Activated CD8-positive, alpha-beta memory T cell treated with anti-CD3 and anti-CD28 coated beads for 36 hours (primary cell): ENCODE results near the gene ACTRT2. TPM values are rescaled to one million over a fixed set of nuclear protein-coding genes. Genes with fewer than 3 reads are reported as not detected.

Experiments
- CTCF ChIA-PET: fragments of 350-600 bp; sonication (Branson Sonifier 250); formaldehyde crosslinking; loops from one replicate; lab custom pipeline; 2021; ENCODE audit warnings: antibody characterized with exemption; lab: Charles Lee
- POLR2A ChIA-PET: fragments of 350-600 bp; sonication (Branson Sonifier 250); formaldehyde crosslinking; loops from one replicate; lab custom pipeline; 2021; ENCODE audit warnings: antibody characterized with exemption; lab: Charles Lee
- total RNA-seq, 2 experiments: library from RNA; stranded (reverse); gene quantifications; one replicate each; pipeline ENCODE4 v1.2.3, GENCODE V29; 2021

The ACTRT2 gene
- total RNA-seq, 2 experiments from 2014 or later = not detected

DNA sequence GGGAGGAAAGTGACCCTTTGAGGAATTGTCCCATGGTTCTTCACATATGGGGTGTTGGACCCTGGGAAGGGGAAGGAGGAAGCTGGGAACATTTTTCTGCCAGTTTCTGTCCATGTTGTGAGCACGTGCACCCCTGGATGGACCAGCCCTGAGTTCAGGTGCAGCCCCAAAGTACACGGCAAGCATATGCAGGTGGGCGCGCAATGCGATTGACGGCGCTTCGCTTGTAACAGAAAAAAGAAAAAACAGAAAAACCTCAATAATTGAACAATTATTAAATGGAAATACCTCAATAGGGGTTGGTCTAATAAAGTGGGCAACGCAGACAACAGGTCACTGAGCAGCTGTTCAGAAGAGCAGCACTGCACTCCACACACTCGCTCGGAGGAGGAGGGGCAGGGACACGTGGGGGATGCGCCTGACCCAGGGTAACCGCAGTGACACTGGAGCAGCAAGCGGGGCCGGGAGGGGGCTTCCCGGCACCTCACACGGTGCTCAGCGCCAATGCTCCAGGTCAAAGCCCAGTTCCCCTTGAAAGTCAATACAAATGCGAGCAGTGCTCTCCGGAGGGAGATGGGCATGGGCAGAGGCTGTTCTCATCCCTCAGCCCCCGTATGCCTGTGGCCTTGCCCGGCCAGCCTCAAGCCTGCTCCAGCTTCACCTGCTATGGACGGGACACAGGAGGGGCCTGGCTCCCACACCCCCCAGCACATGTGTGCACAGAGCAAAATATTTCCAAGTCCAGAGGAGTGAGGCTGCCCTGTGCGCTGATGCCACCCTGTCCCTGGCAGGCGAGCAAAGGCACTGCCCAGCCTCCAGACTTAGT lies 6.6 kb upstream of the ACTRT2 start:
- POLR2A ChIA-PET = no interaction called here
- CTCF ChIA-PET = no interaction called here

DNA sequence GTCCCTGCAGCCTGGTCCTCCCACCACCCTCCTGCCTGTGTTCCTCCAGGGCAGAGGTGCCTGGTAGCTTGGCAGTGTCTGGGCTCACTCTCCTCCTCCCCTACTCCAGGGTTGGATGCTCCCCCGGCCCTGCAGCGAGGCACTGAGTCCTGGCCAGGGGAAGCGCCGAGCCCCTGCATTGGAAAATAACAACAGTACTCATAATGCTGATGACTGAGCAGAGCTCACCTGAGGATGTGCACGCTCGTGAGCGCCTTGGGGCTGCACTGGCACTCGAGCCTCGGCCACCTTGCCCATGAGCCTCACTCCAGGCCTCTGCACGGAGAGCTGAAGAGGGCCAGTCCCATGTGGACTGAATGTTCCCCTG lies 6.0 kb upstream of the ACTRT2 start:
- ChIA-PET CTCF (no interaction called here), POLR2A (no interaction called here)

DNA sequence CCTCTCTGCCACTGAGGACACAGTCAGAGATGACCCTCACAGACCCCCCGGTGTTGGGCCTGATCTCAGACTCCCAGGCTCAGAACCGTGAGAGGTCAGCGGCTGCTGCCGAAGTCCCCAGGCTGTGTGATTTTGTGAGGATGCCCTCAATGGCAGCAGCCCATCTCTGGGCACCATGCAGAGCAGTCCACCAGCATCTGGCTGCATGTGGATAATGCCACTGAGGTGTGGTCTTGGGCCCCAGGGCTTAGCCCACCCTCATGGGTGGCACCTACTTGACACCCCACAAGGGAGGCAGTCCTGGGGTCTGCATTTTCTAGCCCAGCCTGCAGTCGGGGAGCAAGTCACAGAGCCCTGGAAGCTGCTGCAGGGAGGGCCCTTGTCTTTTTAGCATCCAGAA lies 5.5 kb upstream of the ACTRT2 start:
- ChIA-PET POLR2A (no interaction called here), CTCF (no interaction called here)

DNA sequence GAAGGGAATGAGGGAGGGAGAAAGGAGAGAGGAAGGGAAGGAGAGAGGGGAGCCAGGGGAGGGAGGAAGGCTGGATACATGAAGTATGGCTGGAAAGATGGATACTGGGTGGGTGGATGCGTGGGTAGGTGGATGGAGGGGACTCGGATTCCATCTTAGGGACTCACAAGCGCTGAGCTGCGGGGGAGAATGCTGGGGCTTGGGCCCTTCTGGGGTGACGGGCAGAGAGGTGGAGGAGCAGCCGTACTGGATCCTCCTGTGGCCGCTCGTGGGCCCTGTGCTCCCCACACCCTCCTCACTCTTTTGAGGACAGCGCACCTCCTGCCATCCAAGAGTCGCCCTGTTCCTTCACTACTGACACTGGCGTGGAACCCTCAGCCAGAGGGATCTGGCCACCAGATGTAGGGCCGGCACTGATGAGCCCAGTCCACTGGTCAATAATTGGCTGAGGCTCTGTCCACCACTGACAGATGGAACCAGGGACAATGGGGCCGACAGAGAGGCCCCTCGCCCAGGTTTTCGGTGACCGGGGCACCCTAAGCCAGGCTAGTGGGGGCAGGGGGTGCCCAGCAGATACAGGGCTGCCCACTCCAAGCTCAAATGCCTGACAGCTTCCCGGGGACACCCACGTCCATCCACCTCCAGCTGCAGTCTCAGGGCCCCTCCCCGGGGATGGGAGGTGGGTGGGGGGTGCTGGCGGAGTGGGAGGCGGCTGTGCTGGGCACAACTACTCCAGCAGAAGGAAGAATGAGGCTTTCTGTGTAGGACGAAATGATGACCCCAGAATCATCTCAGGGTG lies 4.4 kb upstream of the ACTRT2 start:
- ChIA-PET POLR2A (no interaction called here), CTCF (no interaction called here)

DNA sequence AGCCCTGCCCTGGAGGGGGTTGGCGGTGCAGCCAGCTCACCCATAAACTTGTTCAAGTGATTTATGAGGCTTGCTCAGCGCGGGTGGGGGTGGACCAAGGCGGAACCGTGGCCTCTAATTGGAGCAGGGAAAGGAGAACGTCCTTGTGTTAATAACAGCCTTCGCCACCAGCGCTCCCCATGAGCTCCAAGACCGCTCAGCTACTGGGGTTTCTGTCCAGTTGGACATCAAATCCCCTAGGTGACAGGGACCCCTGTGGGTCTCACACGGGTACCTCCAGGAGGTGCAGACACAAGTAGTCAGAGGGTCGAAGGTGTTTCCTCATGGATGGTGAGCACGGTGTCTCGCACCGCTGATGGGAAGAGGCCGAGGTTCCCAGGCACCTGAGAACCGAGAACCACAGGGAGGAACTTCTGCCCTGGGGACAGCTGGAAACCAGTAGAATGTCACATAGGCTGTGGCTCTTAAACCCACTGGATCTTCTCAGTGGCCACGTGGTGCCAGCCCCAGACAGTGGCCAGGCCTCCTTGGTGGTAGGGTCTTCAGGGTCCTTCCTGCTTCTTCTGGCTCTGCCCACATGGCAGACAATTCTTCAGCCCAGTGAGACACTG lies 3.7 kb upstream of the ACTRT2 start:
- ChIA-PET POLR2A (no interaction called here), CTCF (no interaction called here)

DNA sequence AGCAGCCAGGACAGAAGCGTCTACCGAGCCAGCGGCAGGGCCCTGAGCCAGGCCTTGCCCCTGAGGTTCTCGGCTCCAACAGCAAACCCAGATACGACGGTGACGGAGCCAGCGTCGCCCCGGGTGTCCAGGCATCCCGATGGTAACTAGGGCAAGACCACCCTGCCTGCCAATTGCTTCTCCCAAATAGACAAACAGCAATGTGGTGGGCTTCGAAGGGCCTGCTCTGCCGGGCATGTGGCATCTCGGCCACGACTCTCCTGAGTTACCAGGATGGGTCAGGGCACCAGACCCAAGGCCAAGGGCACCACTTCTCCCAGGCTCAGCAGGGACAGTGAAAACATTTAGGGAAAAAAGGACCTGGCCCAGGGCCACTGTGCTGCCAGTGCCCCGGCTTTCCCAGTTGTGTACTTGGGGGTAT lies 3.2 kb upstream of the ACTRT2 start:
- ChIA-PET POLR2A (no interaction called here), CTCF (no interaction called here)

DNA sequence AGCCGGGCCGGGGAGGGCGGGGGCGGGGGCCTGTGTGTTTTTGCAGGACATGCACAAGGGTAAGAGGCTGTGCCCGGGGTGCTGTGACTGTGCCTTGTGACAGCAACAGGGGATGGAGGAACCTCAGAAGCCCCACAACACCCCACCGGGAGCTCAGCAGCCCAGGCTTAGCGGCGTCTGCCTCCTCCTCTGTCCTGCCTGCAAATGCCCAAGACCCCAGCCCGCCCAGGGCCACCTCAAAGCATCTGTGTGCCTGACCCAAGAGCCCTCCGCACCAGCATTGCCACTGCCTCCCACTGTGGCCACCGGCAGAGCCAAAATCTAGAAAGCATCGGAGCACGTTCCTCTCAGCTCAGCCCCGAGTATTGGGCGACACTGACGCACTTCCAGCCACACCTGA lies 2.7 kb upstream of the ACTRT2 start:
- ChIA-PET POLR2A (no interaction called here), CTCF (no interaction called here)

DNA sequence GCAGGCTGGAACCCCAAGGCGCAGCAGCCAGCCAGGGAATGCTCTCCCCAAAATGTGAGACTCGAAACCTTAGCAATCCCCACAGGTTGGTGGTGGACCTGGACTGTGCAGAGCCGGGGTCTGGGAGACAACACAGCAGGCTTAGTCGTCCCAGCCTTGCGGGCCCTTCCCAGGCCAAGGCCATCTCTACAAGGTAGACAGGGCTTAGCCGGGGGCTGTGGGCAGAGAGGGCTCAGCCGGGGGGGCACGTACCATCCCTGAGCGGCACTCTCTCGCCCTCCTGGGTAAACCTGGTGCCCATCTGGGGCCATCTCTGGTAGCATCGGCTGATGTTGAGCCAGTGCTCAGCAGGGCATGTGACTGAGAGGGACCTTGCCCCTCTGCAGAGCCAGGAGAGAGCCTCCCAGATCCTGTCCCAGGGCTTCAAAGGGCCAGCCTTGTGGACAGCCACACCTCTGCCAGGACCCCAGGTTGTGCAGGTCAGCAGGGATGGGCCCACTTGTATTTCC lies 2.2 kb upstream of the ACTRT2 start:
- POLR2A ChIA-PET = no interaction called here
- CTCF ChIA-PET = no interaction called here

DNA sequence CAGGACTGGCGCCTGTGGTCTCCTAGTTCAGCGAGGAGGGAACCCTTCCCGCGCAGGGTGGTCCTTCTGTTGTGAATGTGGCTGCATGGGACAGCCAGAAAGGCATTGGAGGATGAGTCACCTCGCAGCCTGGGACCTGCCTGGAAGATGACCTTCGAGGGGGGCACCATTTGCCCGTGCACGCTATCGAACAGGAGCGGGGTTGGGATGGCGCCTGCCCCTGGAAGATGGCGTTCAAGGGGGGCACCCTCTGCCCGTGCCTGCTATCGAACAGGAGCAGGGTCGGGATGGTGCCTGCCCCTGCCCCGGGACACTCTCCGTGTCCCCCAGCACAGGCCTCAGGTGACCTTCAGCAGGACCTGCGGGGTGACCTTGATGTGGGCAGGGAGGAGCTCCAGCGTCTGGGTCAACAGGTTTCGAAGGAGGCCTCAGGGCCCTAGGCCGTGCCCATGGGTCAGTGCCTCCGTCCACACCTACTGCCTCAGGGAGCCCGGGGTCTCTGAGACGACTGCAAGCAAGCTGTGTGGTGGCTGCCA lies 1.7 kb upstream of the ACTRT2 start:
- ChIA-PET CTCF (no interaction called here), POLR2A (no interaction called here)

DNA sequence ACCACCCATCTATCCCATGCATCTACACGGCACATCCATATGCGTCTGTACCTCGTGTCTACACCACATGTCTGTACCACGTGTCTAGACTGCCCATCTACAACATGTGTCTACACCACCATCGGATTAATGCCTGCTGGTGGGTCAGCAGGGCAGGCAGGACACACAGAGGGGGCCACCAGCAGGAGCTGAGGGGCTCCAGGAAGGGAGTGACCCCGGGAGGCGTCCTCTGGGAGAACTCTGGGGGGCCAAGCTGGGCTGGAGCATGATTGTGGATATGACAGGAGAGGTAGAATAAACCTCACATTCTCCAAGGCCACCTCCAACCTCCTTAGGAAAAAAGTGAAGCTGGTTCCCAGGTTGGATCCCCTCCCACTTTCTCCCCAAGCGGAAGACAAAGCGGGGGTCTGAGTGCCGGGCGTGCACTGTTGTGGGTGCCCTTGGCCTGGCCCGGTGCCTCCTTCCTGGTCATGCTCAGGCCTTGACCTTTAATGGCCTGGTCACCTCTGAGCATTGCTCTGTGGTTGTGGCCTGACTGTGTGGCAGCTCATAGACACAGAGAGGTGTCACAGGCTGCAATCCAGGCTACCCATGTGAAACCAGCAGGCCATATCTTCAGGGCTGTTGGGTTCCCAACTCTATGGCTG lies 881 bp upstream of the ACTRT2 start:
- ChIA-PET POLR2A (no interaction called here), CTCF (no interaction called here)

DNA sequence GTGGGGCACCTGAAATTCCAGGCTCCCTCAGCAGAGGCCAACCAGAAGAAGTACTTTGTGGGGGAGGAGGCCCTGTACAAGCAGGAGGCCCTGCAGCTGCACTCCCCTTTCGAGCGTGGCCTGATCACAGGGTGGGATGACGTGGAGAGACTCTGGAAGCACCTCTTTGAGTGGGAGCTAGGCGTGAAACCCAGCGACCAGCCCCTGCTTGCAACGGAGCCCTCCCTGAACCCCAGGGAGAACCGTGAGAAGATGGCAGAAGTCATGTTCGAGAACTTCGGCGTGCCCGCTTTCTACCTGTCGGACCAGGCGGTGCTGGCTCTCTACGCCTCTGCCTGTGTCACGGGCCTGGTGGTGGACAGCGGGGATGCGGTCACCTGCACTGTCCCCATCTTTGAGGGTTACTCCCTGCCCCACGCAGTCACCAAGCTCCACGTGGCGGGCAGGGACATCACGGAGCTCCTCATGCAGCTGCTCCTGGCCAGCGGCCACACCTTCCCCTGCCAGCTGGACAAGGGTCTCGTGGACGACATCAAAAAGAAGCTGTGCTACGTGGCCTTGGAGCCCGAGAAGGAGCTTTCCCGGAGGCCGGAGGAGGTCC lies 634 bp downstream of the ACTRT2 start:
- ChIA-PET POLR2A (no interaction called here), CTCF (no interaction called here)

DNA sequence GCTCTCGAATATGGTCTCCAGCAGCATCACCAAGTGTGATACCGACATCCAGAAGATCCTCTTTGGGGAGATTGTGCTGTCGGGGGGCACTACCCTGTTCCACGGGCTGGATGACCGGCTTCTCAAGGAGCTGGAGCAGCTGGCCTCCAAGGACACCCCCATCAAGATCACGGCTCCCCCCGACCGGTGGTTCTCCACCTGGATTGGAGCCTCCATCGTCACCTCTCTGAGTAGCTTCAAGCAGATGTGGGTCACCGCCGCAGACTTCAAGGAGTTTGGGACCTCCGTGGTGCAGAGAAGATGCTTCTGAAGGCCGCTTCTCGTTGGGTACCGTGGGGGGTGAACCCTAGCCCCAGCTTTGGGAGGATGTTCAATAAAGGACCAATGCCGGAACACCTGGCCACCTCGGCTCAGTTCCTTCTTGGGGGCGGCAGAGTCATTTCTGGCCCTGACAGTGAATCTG lies 1.3 kb downstream of the ACTRT2 start:
- CTCF ChIA-PET = no interaction called here
- POLR2A ChIA-PET = no interaction called here

DNA sequence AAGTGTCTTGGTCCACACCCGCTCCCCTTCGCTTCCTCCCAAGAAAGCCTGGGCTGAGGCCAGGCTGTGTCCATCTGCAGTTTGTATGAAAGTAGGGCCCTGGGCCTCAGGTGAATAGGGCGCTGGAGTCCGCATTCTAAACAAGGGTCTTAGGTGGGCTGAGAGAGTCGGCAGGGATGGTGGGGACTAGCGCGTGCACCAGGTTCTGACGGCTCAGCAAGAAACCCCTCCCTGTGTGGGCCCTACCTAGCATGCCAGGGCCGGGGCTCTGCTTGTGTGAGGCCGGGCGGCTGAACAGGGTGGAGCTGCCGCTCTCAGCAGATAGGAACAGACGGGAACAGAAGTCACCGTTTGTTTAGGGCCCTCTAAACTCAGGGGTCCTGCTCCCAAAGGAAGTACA lies 1.7 kb downstream of the ACTRT2 start:
- ChIA-PET POLR2A (no interaction called here), CTCF (no interaction called here)

DNA sequence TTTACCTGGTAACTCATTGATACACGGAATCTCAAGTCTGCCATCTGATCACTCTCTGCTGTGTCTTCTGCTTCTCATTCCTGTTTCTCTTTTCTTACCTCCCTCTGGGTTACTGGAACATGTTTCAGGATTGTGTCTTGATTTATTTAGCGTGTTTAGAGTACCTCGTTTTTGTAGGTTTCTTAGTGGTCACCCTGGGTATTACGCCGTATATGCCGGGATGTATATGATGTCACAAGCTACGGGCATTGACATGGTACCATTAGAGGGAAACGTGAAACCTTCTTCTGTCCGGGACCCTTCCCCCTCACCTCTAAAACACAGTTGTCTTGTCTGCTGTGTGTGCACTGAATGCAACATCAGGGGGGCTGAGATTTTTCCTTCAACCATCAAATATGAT lies 2.8 kb downstream of the ACTRT2 start:
- ChIA-PET CTCF (no interaction called here), POLR2A (no interaction called here)

DNA sequence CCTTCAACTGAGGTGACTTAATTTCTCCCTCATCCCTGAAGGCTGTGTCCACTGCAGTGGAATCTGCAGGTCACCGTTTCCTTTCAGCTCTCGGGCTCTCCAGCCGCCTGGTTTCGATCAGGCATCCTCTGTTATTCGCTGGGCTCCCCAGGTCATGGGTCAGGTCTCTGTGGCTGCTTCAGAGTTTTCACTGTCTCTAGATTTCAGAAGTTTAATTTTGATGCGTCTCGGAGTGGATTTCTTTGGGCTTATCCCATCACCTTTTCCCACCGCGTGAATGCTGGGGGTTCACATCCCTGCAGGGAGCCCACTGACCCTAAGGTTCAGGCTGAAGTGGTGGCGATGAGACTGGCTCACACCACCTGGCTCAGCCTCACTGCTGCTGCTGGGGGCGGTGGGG lies 3.3 kb downstream of the ACTRT2 start:
- ChIA-PET CTCF (no interaction called here), POLR2A (no interaction called here)

DNA sequence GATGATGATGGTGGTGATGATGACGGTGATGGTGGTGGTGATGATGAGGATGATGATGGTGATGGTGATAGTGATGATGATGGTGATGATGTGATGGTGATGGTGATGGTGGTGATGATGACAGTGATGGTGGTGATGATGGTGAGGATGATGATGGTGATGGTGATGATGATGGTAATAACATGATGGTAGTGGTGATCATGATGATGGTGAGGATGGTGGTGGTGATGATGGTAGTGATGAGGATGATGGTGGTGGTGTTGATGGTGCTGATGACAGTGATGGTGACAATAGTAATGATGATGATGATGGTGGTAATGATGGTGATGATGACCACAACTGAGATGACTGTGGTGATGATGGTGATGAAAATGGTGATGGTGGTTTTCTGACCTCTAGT lies 4.9 kb downstream of the ACTRT2 start:
- CTCF ChIA-PET = no interaction called here
- POLR2A ChIA-PET = no interaction called here

DNA sequence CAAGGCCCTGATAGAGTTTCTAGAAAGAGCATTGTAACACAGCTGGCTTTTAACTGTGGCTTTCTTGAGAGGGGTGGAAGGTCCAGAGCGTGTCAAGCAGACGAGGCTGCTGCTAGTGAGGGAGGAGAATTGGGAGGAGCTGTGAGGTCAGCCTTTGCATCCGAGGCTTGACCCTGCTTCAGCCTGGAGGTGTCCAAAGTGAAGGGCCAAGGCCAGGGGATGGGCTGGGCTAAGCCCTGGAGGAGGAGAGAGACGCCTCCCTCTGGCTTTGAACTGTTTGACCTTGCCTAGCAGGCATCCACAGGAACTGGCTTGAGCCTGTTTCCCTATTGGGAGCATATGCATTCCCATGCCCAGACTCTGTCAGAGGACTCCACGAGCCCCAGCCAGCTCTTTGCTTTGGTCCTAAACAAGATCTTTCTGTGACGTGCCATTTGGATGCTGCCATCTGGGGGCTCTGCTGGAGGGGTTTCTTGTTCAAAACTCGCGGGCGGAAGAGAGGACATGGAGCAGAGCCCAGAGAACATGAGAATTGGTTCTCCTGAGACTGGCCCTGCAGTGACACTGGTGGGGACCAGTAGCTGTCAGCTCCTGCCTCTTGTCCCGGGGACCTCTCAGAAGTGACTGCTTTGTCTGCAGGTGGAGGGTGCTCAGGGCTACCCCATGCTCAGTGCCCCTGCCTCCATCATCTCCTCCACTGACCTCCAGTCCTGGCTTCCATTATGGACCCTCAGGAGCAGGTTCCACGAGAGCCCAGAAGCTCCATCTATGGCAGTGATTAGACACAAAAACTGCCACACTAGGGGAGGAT lies 5.5 kb downstream of the ACTRT2 start:
- ChIA-PET POLR2A (no interaction called here), CTCF (no interaction called here)

DNA sequence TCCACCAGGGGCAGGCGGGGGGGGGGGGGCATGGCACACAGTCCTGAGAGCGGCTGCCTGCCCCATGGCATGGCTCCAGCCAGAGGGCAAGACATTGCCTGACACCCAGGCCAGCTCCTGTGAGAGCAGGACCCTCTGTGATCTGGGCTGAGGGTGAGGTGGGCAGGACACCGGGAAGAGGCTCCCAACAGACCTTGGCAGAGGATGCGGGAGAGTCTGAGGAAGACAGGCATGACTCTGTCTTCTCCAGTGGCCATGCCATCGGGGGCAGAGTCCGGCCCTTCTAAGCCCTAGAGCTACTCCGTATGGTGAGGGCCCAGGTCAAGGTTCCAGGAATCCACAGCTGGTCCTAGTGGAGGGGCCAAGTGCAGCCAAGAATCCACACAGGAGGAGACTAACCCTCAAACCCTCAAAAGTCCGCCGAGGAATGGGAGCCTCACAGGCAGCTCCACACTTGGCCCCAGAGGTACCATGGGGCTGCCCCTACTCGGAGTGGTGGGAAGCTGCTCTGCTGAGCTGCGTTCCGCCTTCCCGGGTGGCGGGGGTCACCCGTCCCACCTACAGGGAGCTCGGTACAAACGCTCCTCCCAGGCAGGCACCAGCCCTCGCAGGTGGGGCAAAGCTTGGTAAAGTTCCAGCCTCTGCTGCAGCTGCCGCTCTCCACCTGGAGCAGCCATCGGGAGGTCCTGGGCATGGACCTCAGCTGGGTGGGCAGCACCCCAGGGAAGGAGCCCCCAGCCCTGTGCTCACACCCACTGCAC lies 6.5 kb downstream of the ACTRT2 start:
- POLR2A ChIA-PET = no interaction called here
- CTCF ChIA-PET = no interaction called here
